ENCODE data around the gene SH2D5.

The SH2D5 gene

DNA sequence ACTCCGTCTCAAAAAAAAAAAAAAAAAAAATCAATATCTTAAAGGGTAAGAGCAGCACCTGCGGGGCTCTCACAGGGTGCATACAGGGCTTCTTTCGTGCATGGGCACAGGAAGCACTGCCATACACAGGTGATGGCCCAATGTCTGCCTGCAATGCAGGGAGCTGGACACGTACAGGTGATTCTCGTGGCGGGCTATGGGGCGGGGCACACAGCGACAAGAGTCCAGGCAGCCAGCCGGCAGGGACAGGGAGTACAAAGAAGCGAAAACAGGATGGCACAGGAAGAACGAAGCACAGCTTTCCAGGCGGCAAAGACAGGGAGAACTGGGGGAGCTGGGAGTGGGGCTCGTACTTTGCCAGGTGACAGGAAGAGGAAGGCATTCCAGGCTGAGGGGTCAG, 16.3 kb downstream of the SH2D5 start:
- no peaks in the 10 kb centered on the region for H3K9me3 Mint-ChIP-seq
- no peak overlapping the region for H3K27ac Mint-ChIP-seq
- H3K4me3 Mint-ChIP-seq, result peak overlapping the region; percentile 70 to 73
- H3K36me3 Mint-ChIP-seq (ENCODE audit: insufficient read depth), result peaks cover 8% of the 10 kb centered on the region
- peaks cover 9 to 13% of the 10 kb centered on the region in 2 donors for H3K4me1 Mint-ChIP-seq (ENCODE audit: low read depth in 2 of 2)
- no peak for ATAC-seq (replicated peaks)
- no peak for DNase-seq
- peaks cover 20 to 35% of the 10 kb centered on the region in 2 donors for H3K27me3 Mint-ChIP-seq

GRCh38 chr1:20715406-20715805, 17.1 kb downstream of the SH2D5 start:
- Mint-ChIP-seq H3K9me3 (no peaks in the 10 kb centered on the region), H3K27ac (no peak overlapping the region), H3K27me3 (peaks cover 20 to 42% of the 10 kb centered on the region in 2 donors), H3K4me1 (ENCODE audit: low read depth in 2 of 2) (peaks cover 9 to 14% of the 10 kb centered on the region in 2 donors), H3K36me3 (ENCODE audit: insufficient read depth) (peaks cover 8% of the 10 kb centered on the region), H3K4me3 (no peak overlapping the region)
- DNase-seq (no peak), ATAC-seq (replicated peaks) (no peak)

DNA sequence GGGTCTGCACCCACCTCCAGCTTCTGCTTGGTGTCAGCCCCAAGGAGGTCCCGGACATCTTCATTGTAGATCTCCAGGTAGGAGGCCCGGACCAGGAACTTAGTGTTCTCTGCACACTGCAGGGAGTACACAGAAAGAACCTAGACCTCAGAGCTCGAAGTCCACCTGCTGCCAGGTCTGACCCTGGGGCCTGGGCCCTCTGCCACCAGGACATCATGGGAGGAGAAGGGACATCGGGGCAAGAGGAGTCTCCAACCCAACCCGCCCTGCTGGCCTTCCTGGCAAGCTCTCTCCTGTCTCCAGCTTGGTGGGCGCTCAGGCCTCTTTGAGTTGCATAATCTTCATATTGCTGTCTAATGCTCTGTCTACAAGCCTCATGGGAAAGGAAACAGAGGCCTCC, 19.1 kb downstream of the SH2D5 start:
- Mint-ChIP-seq H3K27me3 (peaks cover 20 to 51% of the 10 kb centered on the region in 2 donors), H3K27ac (no peak overlapping the region)

GRCh38 chr1:20712215-20712577, 20.3 kb downstream of the SH2D5 start:
- Mint-ChIP-seq H3K36me3 (ENCODE audit: insufficient read depth) (peaks cover 6% of the 10 kb centered on the region), H3K4me3 (no peak overlapping the region), H3K9me3 (no peaks in the 10 kb centered on the region), H3K4me1 (ENCODE audit: low read depth in 2 of 2) (peaks cover 6 to 9% of the 10 kb centered on the region in 2 donors), H3K27ac (no peak overlapping the region), H3K27me3 (peaks cover 20 to 52% of the 10 kb centered on the region in 2 donors)
- ATAC-seq (replicated peaks), result no peak
- no peak for DNase-seq

More for the DNA sequence above, 19.1 kb downstream of the SH2D5 start:
- H3K4me3 Mint-ChIP-seq, result no peak overlapping the region
- H3K36me3 Mint-ChIP-seq (ENCODE audit: insufficient read depth), result peaks cover 8% of the 10 kb centered on the region
- H3K4me1 Mint-ChIP-seq (ENCODE audit: low read depth in 2 of 2), result peaks cover 9% of the 10 kb centered on the region in 2 donors
- DNase-seq (no peak), ATAC-seq (replicated peaks) (no peak)
- no peaks in the 10 kb centered on the region for H3K9me3 Mint-ChIP-seq

DNA sequence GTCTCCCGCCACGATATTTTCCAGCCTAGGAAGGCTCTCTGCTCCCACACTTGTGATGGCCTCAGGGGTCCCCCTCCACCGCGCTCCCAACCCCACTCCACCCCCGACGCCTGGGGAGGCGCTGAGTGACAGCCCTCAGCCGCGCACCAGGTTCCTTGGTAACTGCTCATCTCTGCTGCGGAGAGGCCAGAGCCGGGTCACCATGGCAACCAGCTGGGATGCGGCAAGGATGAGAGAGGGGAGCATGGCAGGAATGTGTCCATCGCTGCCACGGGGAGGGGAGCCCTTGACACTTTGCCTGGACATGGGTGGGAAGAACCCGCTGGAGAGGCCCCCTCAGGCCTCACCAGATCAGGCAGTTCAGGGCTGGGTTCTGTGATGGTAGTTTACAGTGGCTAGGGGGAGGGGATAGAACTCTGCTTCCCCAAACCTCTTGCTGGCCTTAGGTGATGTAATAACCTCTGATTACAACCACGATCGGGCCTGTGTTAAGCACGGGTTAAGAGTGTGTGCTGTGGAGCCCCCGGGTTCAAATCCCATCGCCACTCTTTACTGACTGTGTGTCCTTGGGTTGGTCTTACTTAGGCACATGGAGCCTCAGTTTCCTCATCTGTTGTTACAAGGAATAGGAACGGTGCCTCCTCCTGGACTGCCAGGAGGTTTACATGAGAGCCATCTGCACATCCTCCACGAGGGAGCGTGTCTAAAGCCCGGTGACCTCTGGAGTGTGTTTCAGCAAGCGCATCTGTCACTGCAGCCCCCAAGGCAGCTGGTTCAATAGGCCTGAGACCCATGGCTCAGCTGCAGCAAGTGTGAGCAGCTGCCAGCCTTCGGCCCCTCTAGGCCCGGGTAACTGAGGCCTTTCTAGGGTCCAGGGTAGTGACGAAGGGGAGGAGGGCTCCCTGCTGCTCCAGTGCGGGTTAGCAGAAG, 21.0 kb downstream of the SH2D5 start:
- H3K4me3 Mint-ChIP-seq, result no peak overlapping the region
- DNase-seq (no peak), ATAC-seq (replicated peaks) (no peak)
- H3K27ac Mint-ChIP-seq, result no peak overlapping the region
- H3K27me3 Mint-ChIP-seq, result peaks cover 17 to 48% of the 10 kb centered on the region in 2 donors
- H3K9me3 Mint-ChIP-seq, result no peaks in the 10 kb centered on the region
- H3K36me3 Mint-ChIP-seq (ENCODE audit: insufficient read depth), result peaks cover 6% of the 10 kb centered on the region
- peaks cover 4 to 6% of the 10 kb centered on the region in 2 donors for H3K4me1 Mint-ChIP-seq (ENCODE audit: low read depth in 2 of 2)

DNA sequence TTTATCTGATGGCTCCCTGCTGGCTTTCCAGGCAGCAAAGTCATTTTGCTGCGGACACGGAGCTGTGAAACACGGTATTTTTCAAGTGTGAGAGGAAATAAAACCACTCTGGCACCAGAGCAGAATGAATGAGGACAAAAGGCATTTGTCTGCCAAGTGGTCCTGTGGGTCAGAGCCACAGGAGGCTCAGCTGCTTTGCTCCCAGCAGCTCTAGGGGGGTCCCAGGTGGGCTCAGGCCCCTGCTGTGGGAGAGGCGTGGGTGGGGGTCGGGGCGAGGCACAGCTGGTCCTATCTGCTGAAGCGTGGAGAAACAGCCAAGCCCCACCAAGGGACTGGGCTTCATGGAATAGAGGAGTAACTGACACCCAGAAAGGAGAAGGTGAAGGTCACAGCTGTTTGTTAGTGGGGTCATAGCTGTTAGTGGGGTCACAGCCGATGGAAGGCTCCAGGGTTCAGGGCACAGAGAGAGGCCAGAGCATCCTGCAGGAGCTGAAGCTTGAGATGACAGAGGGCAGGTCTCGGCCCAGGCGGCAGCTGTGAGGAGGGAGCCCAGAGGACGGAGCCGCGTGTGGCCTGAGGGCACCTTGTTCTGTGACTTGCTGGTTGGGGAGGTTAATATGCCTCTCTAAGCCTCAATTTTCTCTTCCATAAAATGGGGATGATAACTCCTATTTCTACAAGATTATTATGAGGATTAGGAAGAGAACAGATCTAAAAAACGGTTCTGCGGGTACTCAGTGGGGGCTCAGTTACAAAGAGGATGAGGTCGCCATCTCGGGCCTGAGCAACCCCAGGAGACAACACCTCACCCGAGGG, 21.8 kb downstream of the SH2D5 start:
- Mint-ChIP-seq H3K27ac (no peak overlapping the region), H3K9me3 (no peaks in the 10 kb centered on the region), H3K27me3 (peaks cover 8 to 39% of the 10 kb centered on the region in 2 donors), H3K4me3 (no peak overlapping the region), H3K4me1 (ENCODE audit: low read depth in 2 of 2) (peaks cover 0 to 2% of the 10 kb centered on the region in 2 donors), H3K36me3 (ENCODE audit: insufficient read depth) (peaks cover 3% of the 10 kb centered on the region)
- ATAC-seq (replicated peaks), result no peak
- no peak for DNase-seq

DNA sequence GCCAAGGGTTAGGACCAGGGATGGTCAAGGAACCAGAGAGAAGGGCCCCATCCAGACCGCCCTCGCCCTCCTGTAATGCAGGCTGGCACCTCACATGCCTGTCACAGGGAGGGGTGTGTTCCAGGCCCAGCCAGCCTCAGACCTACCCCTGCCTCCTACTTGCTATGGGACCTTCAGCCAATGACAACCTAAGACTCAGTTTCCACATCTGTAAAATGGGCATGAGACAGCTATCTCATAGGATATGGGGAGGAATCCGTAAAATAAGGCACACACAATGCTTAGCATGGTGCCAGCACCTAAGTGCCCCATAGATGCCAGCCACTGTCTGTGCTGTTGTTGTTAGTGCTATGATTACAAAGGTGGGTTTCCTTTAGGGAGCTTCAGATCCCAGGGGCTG, 22.6 kb downstream of the SH2D5 start:
- DNase-seq (no peak), ATAC-seq (replicated peaks) (no peak)
- Mint-ChIP-seq H3K36me3 (ENCODE audit: insufficient read depth) (peaks cover 3% of the 10 kb centered on the region), H3K4me3 (no peak overlapping the region), H3K4me1 (ENCODE audit: low read depth in 2 of 2) (peaks cover 0 to 2% of the 10 kb centered on the region in 2 donors), H3K9me3 (no peaks in the 10 kb centered on the region), H3K27me3 (peaks cover 0 to 31% of the 10 kb centered on the region in 2 donors), H3K27ac (no peak overlapping the region)

DNA sequence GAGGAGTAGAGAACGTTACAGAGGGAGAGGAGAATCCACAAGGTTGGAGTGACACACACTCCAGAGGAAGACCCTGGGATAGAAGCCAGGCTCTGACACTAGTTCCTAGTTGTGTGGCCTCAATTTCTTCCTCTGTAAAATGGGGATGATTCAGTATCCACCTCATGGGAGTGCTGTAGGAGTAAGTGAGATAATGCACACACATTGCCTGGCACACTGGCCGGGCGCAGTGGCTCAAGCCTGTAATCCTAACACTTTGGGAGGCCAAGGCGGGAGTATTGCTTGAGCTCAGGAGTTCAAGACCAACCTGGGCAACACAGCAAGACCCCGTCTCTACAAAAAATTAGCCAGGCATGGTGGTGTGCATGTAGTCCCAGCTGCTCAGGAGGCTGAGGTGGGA, 23.6 kb downstream of the SH2D5 start:
- Mint-ChIP-seq H3K27me3 (peaks cover 0 to 29% of the 10 kb centered on the region in 2 donors), H3K27ac (no peak overlapping the region), H3K9me3 (no peaks in the 10 kb centered on the region), H3K4me1 (ENCODE audit: low read depth in 2 of 2) (peaks cover 0 to 2% of the 10 kb centered on the region in 2 donors), H3K36me3 (ENCODE audit: insufficient read depth) (peaks cover 3% of the 10 kb centered on the region), H3K4me3 (no peak overlapping the region)
- DNase-seq (no peak), ATAC-seq (replicated peaks) (no peak)

DNA sequence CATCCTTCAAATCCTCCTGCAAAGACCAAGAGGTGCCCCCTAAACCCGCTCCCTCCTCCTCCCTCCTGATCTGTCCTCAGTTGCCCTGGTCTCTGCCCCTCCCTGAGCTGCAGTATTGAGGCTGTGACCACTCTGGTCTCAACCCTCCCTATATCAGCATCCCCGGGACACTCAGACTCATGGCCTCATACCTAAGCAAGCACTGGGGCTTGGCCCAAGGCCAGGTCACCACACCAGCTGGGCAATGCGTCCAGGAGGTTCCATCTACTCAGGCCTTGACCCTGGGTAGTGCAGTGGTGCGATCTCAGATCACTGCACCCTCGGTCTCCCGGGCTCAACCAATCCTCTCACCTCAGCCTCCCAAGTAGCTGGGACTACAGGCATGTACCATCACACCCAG, 24.4 kb downstream of the SH2D5 start:
- ATAC-seq (replicated peaks), result no peak
- Mint-ChIP-seq H3K27ac (no peak overlapping the region), H3K4me3 (no peak overlapping the region), H3K4me1 (ENCODE audit: low read depth in 2 of 2) (peaks cover 0 to 2% of the 10 kb centered on the region in 2 donors), H3K9me3 (no peaks in the 10 kb centered on the region), H3K36me3 (ENCODE audit: insufficient read depth) (peaks cover 3% of the 10 kb centered on the region), H3K27me3 (peaks cover 0 to 29% of the 10 kb centered on the region in 2 donors)
- no peak for DNase-seq

DNA sequence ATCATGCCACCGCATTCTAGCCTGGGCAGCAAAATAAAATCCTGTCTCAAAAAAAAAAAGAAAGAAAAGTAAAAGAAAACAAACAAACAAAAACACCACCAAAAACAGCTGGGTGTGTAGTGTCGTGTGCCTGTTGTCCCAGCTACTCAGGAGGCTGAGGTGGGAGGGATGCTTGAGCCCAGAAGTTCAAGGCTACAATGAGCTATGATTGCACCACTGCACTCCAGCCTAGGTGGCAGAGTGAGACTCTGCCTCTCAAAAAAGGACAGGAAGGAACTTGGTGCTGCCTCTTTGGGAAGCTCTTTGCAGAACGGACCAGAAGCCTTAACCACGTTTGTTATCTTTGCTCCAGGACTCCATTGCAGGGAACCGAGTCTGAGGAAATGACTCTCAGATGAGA, 25.7 kb downstream of the SH2D5 start:
- Mint-ChIP-seq H3K27ac (no peak overlapping the region), H3K36me3 (ENCODE audit: insufficient read depth) (peaks cover 3% of the 10 kb centered on the region)
- no peak for ATAC-seq (replicated peaks)

GRCh38 chr1:20705203-20705755, 27.2 kb downstream of the SH2D5 start:
- no peak for DNase-seq
- Mint-ChIP-seq H3K27me3 (peaks cover 0 to 20% of the 10 kb centered on the region in 2 donors), H3K9me3 (no peaks in the 10 kb centered on the region), H3K36me3 (ENCODE audit: insufficient read depth) (peaks cover 3% of the 10 kb centered on the region), H3K27ac (no peak overlapping the region), H3K4me3 (no peak overlapping the region), H3K4me1 (ENCODE audit: low read depth in 2 of 2) (no peaks in the 10 kb centered on the region)
- ATAC-seq (replicated peaks), result no peak

More for the DNA sequence above, 25.7 kb downstream of the SH2D5 start:
- peaks cover 0 to 2% of the 10 kb centered on the region in 2 donors for H3K4me1 Mint-ChIP-seq (ENCODE audit: low read depth in 2 of 2)
- H3K4me3 Mint-ChIP-seq, result no peak overlapping the region
- no peak for DNase-seq
- H3K9me3 Mint-ChIP-seq, result no peaks in the 10 kb centered on the region
- H3K27me3 Mint-ChIP-seq, result peaks cover 0 to 29% of the 10 kb centered on the region in 2 donors

DNA sequence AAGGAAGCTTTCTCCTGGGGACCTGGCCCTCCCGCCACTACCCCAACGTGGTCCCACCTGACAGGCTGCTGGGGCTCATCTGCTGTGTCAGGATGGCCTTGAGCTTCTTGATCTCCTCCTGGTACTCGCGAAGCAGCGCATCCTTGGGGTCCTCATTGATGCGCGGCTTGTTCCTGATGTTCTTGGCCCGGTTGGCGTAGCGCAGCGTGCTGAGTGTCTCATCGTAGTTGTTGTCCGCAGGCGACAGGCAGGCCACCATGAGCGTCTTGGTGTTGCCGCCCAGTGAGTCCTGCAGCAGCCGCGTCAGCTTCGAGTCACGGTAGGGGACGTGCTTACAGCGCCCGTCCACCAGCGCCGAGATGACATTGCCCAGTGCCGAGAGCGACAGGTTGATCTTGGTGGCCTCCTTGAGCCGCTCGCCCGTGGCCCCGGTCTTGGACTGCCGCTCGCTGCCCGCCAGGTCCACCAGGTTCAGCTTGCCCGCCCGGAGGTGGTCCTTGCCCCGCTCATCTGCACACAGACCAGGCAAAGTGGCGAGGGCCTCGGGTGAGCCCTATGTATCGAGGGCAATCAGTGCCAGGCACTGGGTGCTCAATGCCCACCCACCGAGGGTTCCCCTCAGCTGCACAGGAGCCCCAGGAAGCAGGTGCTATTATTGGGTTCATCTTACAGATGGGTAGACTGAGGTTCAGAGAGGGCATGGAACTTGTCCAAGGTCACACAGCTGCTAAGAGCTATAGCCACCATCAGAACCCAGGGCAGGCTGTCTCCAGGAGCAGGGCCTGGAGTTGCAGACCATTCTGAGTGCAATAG, 27.9 kb downstream of the SH2D5 start:
- H3K4me3 Mint-ChIP-seq, result no peak overlapping the region
- ATAC-seq (replicated peaks) (no peak), DNase-seq (no peak)
- H3K27me3 Mint-ChIP-seq, result peaks cover 0 to 14% of the 10 kb centered on the region in 2 donors
- H3K27ac Mint-ChIP-seq, result no peak overlapping the region
- no peaks in the 10 kb centered on the region for H3K4me1 Mint-ChIP-seq (ENCODE audit: low read depth in 2 of 2)
- peaks cover 3% of the 10 kb centered on the region for H3K36me3 Mint-ChIP-seq (ENCODE audit: insufficient read depth)
- no peaks in the 10 kb centered on the region for H3K9me3 Mint-ChIP-seq
